ENCODE data around the gene TRIM9.
"Not testable (repeated sequence)": the region's sequence is repeated elsewhere in the genome, so short reads cannot be mapped to it uniquely, and the experiment has no call there.

The TRIM9 gene

GRCh38 chr14:50994158-50994557 is 100.7 kb downstream of the TRIM9 start:
- H3K9me3 Mint-ChIP-seq; H3K27me3 Mint-ChIP-seq (ENCODE audit: low read depth); H3K36me3 Mint-ChIP-seq (ENCODE audit: low read depth); H3K4me3 Mint-ChIP-seq; DNase-seq (ENCODE audit: low spot score); H3K27ac Mint-ChIP-seq; H3K4me1 Mint-ChIP-seq (ENCODE audit: low read depth): not testable (repeated sequence)

- H3K27me3 Mint-ChIP-seq (ENCODE audit: low read depth): peaks cover 18% of the 10 kb centered on the region
- no peaks in the 10 kb centered on the region for H3K9me3 Mint-ChIP-seq
- no peak overlapping the region for H3K4me3 Mint-ChIP-seq
- DNase-seq (ENCODE audit: low spot score): no peak
- H3K4me1 Mint-ChIP-seq (ENCODE audit: low read depth): no peaks in the 10 kb centered on the region
- H3K27ac Mint-ChIP-seq: no peak overlapping the region
- no peaks in the 10 kb centered on the region for H3K36me3 Mint-ChIP-seq (ENCODE audit: low read depth)
Measured at GRCh38 chr14:50985859-50986331, 109.0 kb downstream of the TRIM9 start.

- no peak overlapping the region for H3K4me3 Mint-ChIP-seq
- peaks cover 15% of the 10 kb centered on the region for H3K27me3 Mint-ChIP-seq (ENCODE audit: low read depth)
- no peaks in the 10 kb centered on the region for H3K4me1 Mint-ChIP-seq (ENCODE audit: low read depth)
- H3K36me3 Mint-ChIP-seq (ENCODE audit: low read depth): no peaks in the 10 kb centered on the region
- H3K27ac Mint-ChIP-seq: no peak overlapping the region
- DNase-seq (ENCODE audit: low spot score): no peak
- H3K9me3 Mint-ChIP-seq: no peaks in the 10 kb centered on the region
Measured at GRCh38 chr14:50985124-50985858, 109.6 kb downstream of the TRIM9 start.

DNA sequence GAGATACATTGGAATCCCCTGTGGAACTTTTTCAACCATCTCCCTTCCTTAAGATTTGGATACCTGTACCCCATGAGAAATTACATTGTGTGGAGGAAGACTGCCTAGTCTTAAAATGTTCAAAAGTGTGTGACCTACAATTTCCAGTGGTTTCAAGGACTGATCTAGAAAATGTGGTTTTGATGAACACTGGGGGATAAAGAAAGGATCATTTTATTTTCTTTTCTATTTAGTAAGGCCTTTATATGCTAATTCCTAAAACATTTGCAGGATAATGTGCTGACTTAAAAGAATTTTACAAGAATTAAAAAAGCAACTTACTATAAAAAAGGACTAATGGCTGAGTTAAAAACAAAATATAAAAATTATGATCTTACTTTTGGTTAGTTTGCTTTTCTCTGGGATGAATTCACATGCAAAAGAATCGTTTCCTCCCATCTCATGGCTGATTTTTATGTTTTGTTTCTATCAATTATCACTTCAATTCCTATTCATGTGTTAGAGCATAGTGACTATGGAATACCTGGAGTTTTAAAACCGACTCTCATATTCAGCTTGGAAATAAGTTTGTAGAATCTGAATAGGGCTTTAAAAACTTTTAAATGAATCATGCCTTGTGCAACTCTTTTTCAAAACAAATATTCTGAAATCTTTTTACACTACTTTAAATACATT is 110.7 kb downstream of the TRIM9 start:
- Mint-ChIP-seq H3K9me3 (no peaks in the 10 kb centered on the region), H3K27me3 (ENCODE audit: low read depth) (peaks cover 15% of the 10 kb centered on the region), H3K4me3 (no peak overlapping the region), H3K4me1 (ENCODE audit: low read depth) (no peaks in the 10 kb centered on the region), H3K36me3 (ENCODE audit: low read depth) (no peaks in the 10 kb centered on the region), H3K27ac (no peak overlapping the region)
- DNase-seq (ENCODE audit: low spot score): no peak

GRCh38 chr14:50979941-50980850 is 114.7 kb downstream of the TRIM9 start:
- H3K36me3 Mint-ChIP-seq (ENCODE audit: low read depth): no peaks in the 10 kb centered on the region
- no peak for DNase-seq (ENCODE audit: low spot score)
- peaks cover 8% of the 10 kb centered on the region for H3K27me3 Mint-ChIP-seq (ENCODE audit: low read depth)
- H3K4me3 Mint-ChIP-seq: no peak overlapping the region
- H3K4me1 Mint-ChIP-seq (ENCODE audit: low read depth): no peaks in the 10 kb centered on the region
- H3K9me3 Mint-ChIP-seq: no peaks in the 10 kb centered on the region
- no peak overlapping the region for H3K27ac Mint-ChIP-seq

DNA sequence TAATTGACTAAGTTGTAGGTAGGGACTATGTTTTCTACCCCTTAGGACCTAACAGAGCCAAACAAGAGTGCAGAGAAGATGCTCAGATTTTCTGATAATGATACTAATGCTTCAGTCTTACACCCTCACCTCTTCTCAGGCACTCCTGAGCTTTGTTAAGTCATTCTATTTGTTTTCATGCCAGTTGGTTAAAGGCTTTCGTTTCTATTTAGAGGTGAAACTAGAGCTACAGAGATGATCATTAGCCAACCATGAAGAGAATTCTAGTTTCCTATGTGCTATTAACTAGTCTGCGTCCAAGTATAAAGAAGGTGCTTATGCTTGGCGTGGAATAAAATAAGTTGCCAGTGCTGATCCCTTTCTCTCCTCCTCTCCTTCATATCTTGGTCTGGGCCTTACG is 116.0 kb downstream of the TRIM9 start:
- Mint-ChIP-seq H3K27ac (no peak overlapping the region), H3K4me1 (ENCODE audit: low read depth) (no peaks in the 10 kb centered on the region), H3K36me3 (ENCODE audit: low read depth) (no peaks in the 10 kb centered on the region), H3K9me3 (no peaks in the 10 kb centered on the region), H3K4me3 (no peak overlapping the region), H3K27me3 (ENCODE audit: low read depth) (peaks cover 4% of the 10 kb centered on the region)
- no peak for DNase-seq (ENCODE audit: low spot score)

DNA sequence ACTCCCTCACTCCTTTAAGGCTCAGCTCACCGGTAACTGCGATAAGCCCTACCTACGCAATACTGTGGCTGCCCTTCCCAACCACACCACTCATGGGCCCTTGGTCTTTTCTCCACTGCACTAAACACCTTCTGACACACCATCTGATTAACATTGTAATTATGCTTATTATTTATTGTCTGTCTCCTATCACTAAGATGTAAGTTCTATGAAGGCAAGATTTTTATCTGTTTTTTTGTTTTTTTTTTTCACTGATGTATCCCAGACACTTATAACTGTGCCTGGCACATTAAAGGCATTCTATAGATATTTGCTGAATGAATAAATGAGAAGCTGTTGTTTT is 116.4 kb downstream of the TRIM9 start:
- no peak overlapping the region for H3K4me3 Mint-ChIP-seq
- H3K36me3 Mint-ChIP-seq (ENCODE audit: low read depth): no peaks in the 10 kb centered on the region
- H3K4me1 Mint-ChIP-seq (ENCODE audit: low read depth): no peaks in the 10 kb centered on the region
- H3K27ac Mint-ChIP-seq: no peak overlapping the region
- H3K27me3 Mint-ChIP-seq (ENCODE audit: low read depth): peaks cover 4% of the 10 kb centered on the region
- no peaks in the 10 kb centered on the region for H3K9me3 Mint-ChIP-seq
- DNase-seq (ENCODE audit: low spot score): no peak

GRCh38 chr14:50977863-50978528 is 116.9 kb downstream of the TRIM9 start:
- H3K27ac Mint-ChIP-seq: no peak overlapping the region
- H3K27me3 Mint-ChIP-seq (ENCODE audit: low read depth): peaks cover 4% of the 10 kb centered on the region
- H3K9me3 Mint-ChIP-seq: no peaks in the 10 kb centered on the region
- no peaks in the 10 kb centered on the region for H3K36me3 Mint-ChIP-seq (ENCODE audit: low read depth)
- H3K4me1 Mint-ChIP-seq (ENCODE audit: low read depth): no peaks in the 10 kb centered on the region
- H3K4me3 Mint-ChIP-seq: no peak overlapping the region
- DNase-seq (ENCODE audit: low spot score): no peak

- Mint-ChIP-seq H3K36me3 (ENCODE audit: low read depth) (no peaks in the 10 kb centered on the region), H3K27ac (no peak overlapping the region)
- DNase-seq (ENCODE audit: low spot score): no peak
Measured at GRCh38 chr14:50974118-50974517, 120.8 kb downstream of the TRIM9 start.

GRCh38 chr14:50972734-50973133 is 122.2 kb downstream of the TRIM9 start:
- H3K27ac Mint-ChIP-seq: no peak overlapping the region
- no peaks in the 10 kb centered on the region for H3K4me1 Mint-ChIP-seq (ENCODE audit: low read depth)
- H3K9me3 Mint-ChIP-seq: no peaks in the 10 kb centered on the region
- peaks cover 2% of the 10 kb centered on the region for H3K27me3 Mint-ChIP-seq (ENCODE audit: low read depth)
- H3K4me3 Mint-ChIP-seq: no peak overlapping the region
- no peak for DNase-seq (ENCODE audit: low spot score)
- no peaks in the 10 kb centered on the region for H3K36me3 Mint-ChIP-seq (ENCODE audit: low read depth)

More at GRCh38 chr14:50974118-50974517, 120.8 kb downstream of the TRIM9 start:
- Mint-ChIP-seq H3K4me1 (ENCODE audit: low read depth) (no peaks in the 10 kb centered on the region), H3K4me3 (no peak overlapping the region), H3K27me3 (ENCODE audit: low read depth) (peaks cover 6% of the 10 kb centered on the region), H3K9me3 (no peaks in the 10 kb centered on the region)

GRCh38 chr14:50970886-50971781 is 123.8 kb downstream of the TRIM9 start:
- no peaks in the 10 kb centered on the region for H3K9me3 Mint-ChIP-seq
- H3K27ac Mint-ChIP-seq: no peak overlapping the region
- H3K4me1 Mint-ChIP-seq (ENCODE audit: low read depth): no peaks in the 10 kb centered on the region
- no peak for DNase-seq (ENCODE audit: low spot score)
- H3K27me3 Mint-ChIP-seq (ENCODE audit: low read depth): peaks cover 2% of the 10 kb centered on the region
- H3K36me3 Mint-ChIP-seq (ENCODE audit: low read depth): no peaks in the 10 kb centered on the region
- H3K4me3 Mint-ChIP-seq: no peak overlapping the region

- Mint-ChIP-seq H3K4me3 (no peak overlapping the region), H3K27ac (no peak overlapping the region), H3K4me1 (ENCODE audit: low read depth) (no peaks in the 10 kb centered on the region), H3K36me3 (ENCODE audit: low read depth) (no peaks in the 10 kb centered on the region), H3K27me3 (ENCODE audit: low read depth) (peaks cover 2% of the 10 kb centered on the region), H3K9me3 (no peaks in the 10 kb centered on the region)
- DNase-seq (ENCODE audit: low spot score): no peak
Measured at GRCh38 chr14:50967790-50968189, 127.1 kb downstream of the TRIM9 start.

DNA sequence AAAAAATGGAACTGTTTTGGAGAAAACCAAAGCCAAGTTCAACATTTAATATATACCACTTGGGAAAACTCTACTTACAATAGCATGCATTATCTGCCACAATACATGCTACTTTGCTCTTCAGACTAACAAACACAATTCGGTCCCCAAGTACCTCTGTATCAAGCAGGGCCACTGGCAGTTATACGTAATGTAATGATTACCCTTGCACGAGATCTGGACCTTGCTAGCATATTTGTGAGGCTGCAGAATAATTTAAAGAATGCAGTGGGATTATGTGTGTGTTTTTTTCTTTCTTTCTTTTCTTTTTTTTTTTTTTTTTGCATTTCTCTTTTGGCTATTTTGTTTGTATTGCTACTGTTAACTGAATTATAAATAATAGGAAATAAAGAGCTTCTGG is 127.8 kb downstream of the TRIM9 start:
- no peak overlapping the region for H3K27ac Mint-ChIP-seq
- peaks cover 2% of the 10 kb centered on the region for H3K27me3 Mint-ChIP-seq (ENCODE audit: low read depth)
- H3K4me1 Mint-ChIP-seq (ENCODE audit: low read depth): no peaks in the 10 kb centered on the region
- no peak overlapping the region for H3K4me3 Mint-ChIP-seq
- no peaks in the 10 kb centered on the region for H3K36me3 Mint-ChIP-seq (ENCODE audit: low read depth)
- no peak for DNase-seq (ENCODE audit: low spot score)
- no peaks in the 10 kb centered on the region for H3K9me3 Mint-ChIP-seq

Measured in T-helper 2 cell treated with Interferon-gamma antibody and Interleukin-4, amounts not matched to agents 5 μg/mL and 100 μg/mL, for 36 hours (primary cell).